ENCODE results near the gene HNRNPR.

GRCh38 chr1:23278717-23279116, 65.4 kb downstream of the HNRNPR start:
- no peak for TF ChIP-seq MAX (IDR thresholded peaks at IDR 0.05; ENCODE audit: insufficient read depth, insufficient read length)
- no peak for TF ChIP-seq CTCF (IDR thresholded peaks at IDR 0.05; ENCODE audit: extremely low read depth in 1 of 2, insufficient read depth in 1 of 2, low read depth in 1 of 2, low read length in 2 of 2)
- TF ChIP-seq POLR2AphosphoS5 (IDR thresholded peaks at IDR 0.05; ENCODE audit: insufficient read depth, low read depth, low read length), result no peak
- TF ChIP-seq POLR2A (IDR thresholded peaks at IDR 0.05; ENCODE audit: low read depth, low read length), result peak; percentile 21
- no peak for TF ChIP-seq JUN (IDR thresholded peaks at IDR 0.05; ENCODE audit: borderline replicate concordance, insufficient read depth, insufficient read length, low read depth)
- no peak for TF ChIP-seq EZH2 (IDR thresholded peaks at IDR 0.05; ENCODE audit: borderline replicate concordance, low read depth, low read length, severe bottlenecking)
- no peak for TF ChIP-seq FOS (IDR thresholded peaks at IDR 0.05; ENCODE audit: borderline replicate concordance, insufficient read depth, low read length)

Measured in endothelial cell of umbilical vein (primary cell).